HG03521 (cell line): ENCODE results near the gene MTMR11.

Experiments
- ATAC-seq: cut with Tn5 transposase; IDR thresholded peaks from one replicate; pipeline ENCODE4 v1.9.1; 2021; ENCODE audit warnings: mild to moderate bottlenecking, moderate library complexity; ENCODE audit not compliant: unreplicated experiment

Gene MTMR11

GRCh38 chr1:149937759-149938158 lies 1.1 kb upstream of the MTMR11 start:
- no peak for ATAC-seq

- no peak for ATAC-seq
Measured at GRCh38 chr1:149936992-149937705, 470 bp upstream of the MTMR11 start.

GRCh38 chr1:149934356-149934755 lies 2.3 kb downstream of the MTMR11 start:
- ATAC-seq = no peak

GRCh38 chr1:149933208-149933607 lies 3.5 kb downstream of the MTMR11 start:
- no peak for ATAC-seq

GRCh38 chr1:149932474-149932873 lies 4.2 kb downstream of the MTMR11 start:
- ATAC-seq = no peak

GRCh38 chr1:149931212-149931790 lies 5.4 kb downstream of the MTMR11 start:
- no peak for ATAC-seq

GRCh38 chr1:149929856-149930255 lies 6.8 kb downstream of the MTMR11 start:
- ATAC-seq = no peak

- no peak for ATAC-seq
Measured at GRCh38 chr1:149928401-149928724, 8.3 kb downstream of the MTMR11 start.

- ATAC-seq = peak; percentile 94
Measured at GRCh38 chr1:149927563-149928400, 8.9 kb downstream of the MTMR11 start, which contains the start of gene SF3B4. TSS of gene SF3B4 (minus strand) at chr1:149927803. CDS start at chr1:149927759, 44 bp downstream.

- no peak for ATAC-seq
Measured at GRCh38 chr1:149927056-149927562, 9.6 kb downstream of the MTMR11 start.

- no peak for ATAC-seq
Measured at GRCh38 chr1:149926296-149926695, 10.4 kb downstream of the MTMR11 start.

GRCh38 chr1:149925751-149926150 lies 10.9 kb downstream of the MTMR11 start:
- no peak for ATAC-seq

- ATAC-seq = no peak
Measured at GRCh38 chr1:149925345-149925744, 11.3 kb downstream of the MTMR11 start.

GRCh38 chr1:149923626-149924025 lies 13.1 kb downstream of the MTMR11 start:
- ATAC-seq = no peak

- ATAC-seq = no peak
Measured at GRCh38 chr1:149917571-149918144, 19.0 kb downstream of the MTMR11 start, which contains the start of gene SV2A. TSS of gene SV2A (minus strand) at chr1:149917844. CDS start at chr1:149913840, 4,004 bp downstream.

GRCh38 chr1:149916898-149917252 lies 19.8 kb downstream of the MTMR11 start:
- ATAC-seq = no peak

GRCh38 chr1:149916193-149916897 lies 20.3 kb downstream of the MTMR11 start:
- no peak for ATAC-seq

- ATAC-seq = no peak
Measured at GRCh38 chr1:149915429-149916192, 21.1 kb downstream of the MTMR11 start.

- ATAC-seq = no peak
Measured at GRCh38 chr1:149914545-149914944, 22.1 kb downstream of the MTMR11 start.

- ATAC-seq = no peak
Measured at GRCh38 chr1:149906570-149907075, 30.1 kb downstream of the MTMR11 start.
